ENCODE data around the gene ERFL.

GRCh38 chr19:41933693-41934426, 5.6 kb upstream of the ERFL start:
- TF ChIP-seq CTCF (conservative IDR thresholded peaks at IDR 0.05) (no peak), ZFX (IDR thresholded peaks at IDR 0.05) (no peak)
